Measurements from ENCODE around the gene TIMM17A. TPM values are rescaled to one million over a fixed set of nuclear protein-coding genes. Genes with fewer than 3 reads are reported as not detected.

Gene TIMM17A
- total and polyA plus RNA-seq, 2 of the 8 experiments (the other 6 are each of a cell fraction or from before 2014, with no cell fraction given): 30.3 to 57.1 TPM

GRCh38 chr1:201939148-201939547, 16.2 kb upstream of the TIMM17A start (continued):
- no peak for TF ChIP-seq POU5F1 (IDR thresholded peaks at IDR 0.05; ENCODE audit: low read depth, low read length)
- TF ChIP-seq CEBPB (IDR thresholded peaks at IDR 0.05; ENCODE audit: low read depth, low read length): no peak
